Endothelial cell of umbilical vein (primary cell): ENCODE data around the gene GNB1L. TPM values are rescaled to one million over a fixed set of nuclear protein-coding genes. Genes with fewer than 3 reads are reported as not detected.

Source experiments
- BruUV-seq: library from RNA; stranded (reverse); fragments of 400-500 nt; replicated peaks from 2 replicates; lab custom pipeline; 2021; lab: Mats Ljungman, UMichigan
- CTCF ChIA-PET: fragments of 300-600, 350-600 bp; sonication (Branson Sonifier 250); formaldehyde crosslinking; loops from one replicate; lab custom pipeline; 2021; ENCODE audit warnings: antibody characterized with exemption, inconsistent platforms; lab: Charles Lee
- POLR2A ChIA-PET: fragments of 300-600, 350-600 bp; sonication (Branson Sonifier 250); formaldehyde crosslinking; loops from one replicate; lab custom pipeline; 2021; ENCODE audit warnings: antibody characterized with exemption, inconsistent platforms; lab: Charles Lee
- DNase-seq: peaks from one replicate; pipeline ENCODE4 v3.0.0-alpha.2; 2011; ENCODE audit warnings: low read depth, low spot score
- FAIRE-seq: peaks from 2 replicates; lab custom pipeline; 2011; peaks lifted over from hg19 to GRCh38; lab: Jason Lieb, UNC
- H2AFZ ChIP-seq: 2 replicates; pipeline ENCODE4 v1.6.0; 2012; ENCODE audit warnings: low read depth, low read length, control low read depth, inconsistent platforms
- H3K27ac ChIP-seq: 2 replicates; pipeline ENCODE4 v1.5.1; 2011; ENCODE audit warnings: low read depth, mild to moderate bottlenecking, control low read depth, low read length, moderate library complexity; ENCODE audit not compliant: insufficient read depth
- H3K27me3 ChIP-seq, 2 experiments: 2 replicates each; pipeline versions ENCODE4 v1.6.0 to v1.6.1; 2011; ENCODE audit warnings: low read length in 2 of 2, mixed read lengths in 1 of 2; ENCODE audit not compliant: control insufficient read depth in 2 of 2, insufficient read depth in 2 of 2
- H3K36me3 ChIP-seq, 2 experiments: 2 replicates in 1 of 2; 3 replicates in 1 of 2; pipeline ENCODE4 v1.5.1; 2011; ENCODE audit warnings: low read length in 2 of 2, mild to moderate bottlenecking in 1 of 2, moderate library complexity in 1 of 2; ENCODE audit not compliant: control insufficient read depth in 2 of 2, insufficient read depth in 2 of 2; ENCODE audit errors: extremely low read depth in 1 of 2
- H3K4me1 ChIP-seq: 3 replicates; pipeline ENCODE4 v1.5.1; 2011; ENCODE audit warnings: mild to moderate bottlenecking, low read length; ENCODE audit not compliant: control insufficient read depth, insufficient read depth; ENCODE audit errors: extremely low read depth
- H3K4me2 ChIP-seq: 2 replicates; pipeline ENCODE4 v1.6.1; 2011; ENCODE audit warnings: low read length, control low read depth, mixed read lengths; ENCODE audit not compliant: insufficient read depth
- H3K4me3 ChIP-seq, 3 experiments: fragments of 200-600 bp in 1 of 3; sonication (generic), shearing (Covaris generic) in 1 of 3; replicated peaks in 1 of 3; 2 replicates each; pipeline ENCODE4 v1.5.1; 2011 to 2016; ENCODE audit warnings: control low read depth in 3 of 3, low read length in 3 of 3, mild to moderate bottlenecking in 2 of 3, inconsistent platforms in 1 of 3, low read depth in 1 of 3, moderate library complexity in 1 of 3; ENCODE audit not compliant: insufficient read depth in 1 of 3
- H3K79me2 ChIP-seq: 2 replicates; pipeline ENCODE4 v1.6.0; 2012; ENCODE audit warnings: low read length, inconsistent platforms; ENCODE audit not compliant: control insufficient read depth, insufficient read depth
- H3K9ac ChIP-seq: replicated peaks from 2 replicates; pipeline ENCODE3; 2011; ENCODE audit warnings: low read length, control low read depth; ENCODE audit not compliant: insufficient read depth; ENCODE audit errors: extremely low read depth
- H3K9me1 ChIP-seq: replicated peaks from 3 replicates; pipeline ENCODE4 v1.6.0; 2011; ENCODE audit warnings: mild to moderate bottlenecking, low read length; ENCODE audit not compliant: control insufficient read depth, insufficient read depth; ENCODE audit errors: extremely low read depth
- H3K9me3 ChIP-seq: replicated peaks from 2 replicates; pipeline ENCODE4 v1.5.1; 2012; ENCODE audit warnings: low read length, inconsistent platforms; ENCODE audit not compliant: control insufficient read depth, insufficient read depth
- H4K20me1 ChIP-seq: replicated peaks from 2 replicates; pipeline ENCODE3; 2011; ENCODE audit warnings: mild to moderate bottlenecking, low read length; ENCODE audit not compliant: control insufficient read depth, insufficient read depth; ENCODE audit errors: extremely low read depth
- EZH2 ChIP-seq: IDR thresholded peaks from 2 replicates; pipeline ENCODE4 v1.6.1; 2012; ENCODE audit warnings: borderline replicate concordance, low read depth, mild to moderate bottlenecking, moderate library complexity, low read length, inconsistent platforms; ENCODE audit not compliant: severe bottlenecking
- FOS ChIP-seq: IDR thresholded peaks from 2 replicates; pipeline ENCODE4 v1.6.1; 2011; ENCODE audit warnings: mild to moderate bottlenecking, low read length, moderate library complexity, borderline replicate concordance; ENCODE audit not compliant: insufficient read depth
- GATA2 ChIP-seq: IDR thresholded peaks from 2 replicates; pipeline ENCODE4 v1.7.0; 2011; ENCODE audit warnings: low read depth, mild to moderate bottlenecking, moderate library complexity, mixed read lengths, low read length; ENCODE audit not compliant: insufficient read length, insufficient read depth
- JUN ChIP-seq: IDR thresholded peaks from 2 replicates; pipeline ENCODE4 v1.6.1; 2011; ENCODE audit warnings: borderline replicate concordance, low read depth; ENCODE audit not compliant: insufficient read length, insufficient read depth
- MYC ChIP-seq: IDR thresholded peaks from one replicate; pipeline ENCODE4 v1.6.1; 2011; ENCODE audit warnings: mild to moderate bottlenecking, low read depth, low read length
- POLR2A ChIP-seq: IDR thresholded peaks from 2 replicates; pipeline ENCODE4 v1.6.1; 2012; ENCODE audit warnings: low read depth, mild to moderate bottlenecking, control low read depth, low read length
- POLR2AphosphoS5 ChIP-seq: IDR thresholded peaks from 2 replicates; pipeline ENCODE4 v1.6.1; 2012; ENCODE audit warnings: low read depth, mild to moderate bottlenecking, control low read depth, low read length, moderate library complexity; ENCODE audit not compliant: insufficient read depth
- dilution Hi-C: fragments of 300-500 bp; cut with MboI; formaldehyde crosslinking; loops from one replicate; pipeline ENCODE4 v1.15.0; 2019; ENCODE audit warnings: low sequenced_read_pairs; ENCODE audit not compliant: extremely low pct_ligation_motif_present
- intact Hi-C: fragments of 100-400 bp; cut with micrococcal nuclease; formaldehyde crosslinking; loops from one replicate; pipeline ENCODE4 v1.10.0; 2022
- polyA plus RNA-seq, 4 experiments: library from polyadenylated mRNA; depleted of rRNA in 3 of 4; stranded (reverse) in 3 of 4; unstranded in 1 of 4; fragments of >200 nt; gene quantifications; 2 replicates each; pipeline versions ENCODE4 v1.2.1 to v1.2.3, GENCODE V29; 2011 to 2012; ENCODE audit warnings: missing spikeins in 1 of 4
- total RNA-seq: library from RNA; stranded (reverse); gene quantifications from 2 replicates; pipeline ENCODE4 v1.2.3, GENCODE V29; 2021
- TF ChIP-seq, protein P1 (sequence below), 2 donors: IDR thresholded peaks; 1 replicate in 1 of 2; 2 replicates in 1 of 2; pipeline ENCODE4 v1.5.1; 2011; ENCODE audit warnings: low read length in 2 of 2, mild to moderate bottlenecking in 2 of 2, moderate library complexity in 2 of 2, control low read depth in 1 of 2, inconsistent platforms in 1 of 2, low read depth in 1 of 2; ENCODE audit not compliant: insufficient read depth in 1 of 2; ENCODE audit errors: extremely low read depth in 1 of 2
- TF ChIP-seq, protein P2 (sequence below): IDR thresholded peaks from 2 replicates; pipeline ENCODE4 v1.6.1; 2011; ENCODE audit not compliant: insufficient read depth, insufficient read length

Gene GNB1L
- total and polyA plus RNA-seq, 2 donors (not counting 3 experiments of a cell fraction or from before 2014, with no cell fraction given): 5.4 to 5.9 TPM

DNA sequence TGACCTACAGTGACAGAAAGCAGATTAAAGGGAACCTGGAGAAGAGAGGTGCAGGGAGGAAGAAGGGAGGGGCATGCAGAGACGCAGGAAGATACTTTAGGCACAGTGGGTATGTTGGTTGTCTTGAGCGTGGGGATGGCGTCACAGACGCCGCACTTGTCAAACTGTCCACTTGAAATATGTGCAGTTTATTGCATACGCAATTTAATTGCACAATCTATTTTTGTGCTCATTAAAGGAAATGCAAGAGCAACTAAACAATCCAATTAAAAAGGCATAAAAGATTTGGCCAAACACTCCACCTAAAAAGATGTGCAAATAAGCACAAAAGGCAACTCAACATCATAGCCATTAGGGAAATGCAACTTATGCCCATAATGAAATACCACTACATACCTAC lies 16.8 kb downstream of the GNB1L start:
- ChIA-PET POLR2A (no interaction called here), CTCF (no interaction called here)
- no peak overlapping the region for H2AFZ ChIP-seq
- FAIRE-seq (no peak), DNase-seq (no peak)
- peaks cover 4% of the 10 kb centered on the region for H3K4me1 ChIP-seq
- no peaks in the 10 kb centered on the region for H3K79me2 ChIP-seq
- H3K9me3 ChIP-seq: no peaks in the 10 kb centered on the region
- no peaks in the 10 kb centered on the region for H4K20me1 ChIP-seq
- intact Hi-C loops (no loop called here), dilution Hi-C loops (no loop called here)
- TF ChIP-seq GATA2 (no peak), FOS (no peak), MYC (no peak), JUN (no peak), POLR2A (no peak), POLR2AphosphoS5 (no peak), EZH2 (no peak)
- TF ChIP-seq, protein P1, sequence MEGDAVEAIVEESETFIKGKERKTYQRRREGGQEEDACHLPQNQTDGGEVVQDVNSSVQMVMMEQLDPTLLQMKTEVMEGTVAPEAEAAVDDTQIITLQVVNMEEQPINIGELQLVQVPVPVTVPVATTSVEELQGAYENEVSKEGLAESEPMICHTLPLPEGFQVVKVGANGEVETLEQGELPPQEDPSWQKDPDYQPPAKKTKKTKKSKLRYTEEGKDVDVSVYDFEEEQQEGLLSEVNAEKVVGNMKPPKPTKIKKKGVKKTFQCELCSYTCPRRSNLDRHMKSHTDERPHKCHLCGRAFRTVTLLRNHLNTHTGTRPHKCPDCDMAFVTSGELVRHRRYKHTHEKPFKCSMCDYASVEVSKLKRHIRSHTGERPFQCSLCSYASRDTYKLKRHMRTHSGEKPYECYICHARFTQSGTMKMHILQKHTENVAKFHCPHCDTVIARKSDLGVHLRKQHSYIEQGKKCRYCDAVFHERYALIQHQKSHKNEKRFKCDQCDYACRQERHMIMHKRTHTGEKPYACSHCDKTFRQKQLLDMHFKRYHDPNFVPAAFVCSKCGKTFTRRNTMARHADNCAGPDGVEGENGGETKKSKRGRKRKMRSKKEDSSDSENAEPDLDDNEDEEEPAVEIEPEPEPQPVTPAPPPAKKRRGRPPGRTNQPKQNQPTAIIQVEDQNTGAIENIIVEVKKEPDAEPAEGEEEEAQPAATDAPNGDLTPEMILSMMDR (IDR thresholded peaks at IDR 0.05; ENCODE audit: extremely low read depth in 1 of 2, insufficient read depth in 1 of 2, low read depth in 1 of 2, low read length in 2 of 2): no peak
- TF ChIP-seq, protein P2, sequence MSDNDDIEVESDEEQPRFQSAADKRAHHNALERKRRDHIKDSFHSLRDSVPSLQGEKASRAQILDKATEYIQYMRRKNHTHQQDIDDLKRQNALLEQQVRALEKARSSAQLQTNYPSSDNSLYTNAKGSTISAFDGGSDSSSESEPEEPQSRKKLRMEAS: no peak
- no peak overlapping the region for H3K4me3 ChIP-seq
- no peaks in the 10 kb centered on the region for H3K9me1 ChIP-seq
- no peaks in the 10 kb centered on the region for H3K36me3 ChIP-seq
- no peak overlapping the region for H3K27ac ChIP-seq
- no peak overlapping the region for H3K4me2 ChIP-seq
- BruUV-seq: no TSS peak
- no peaks in the 10 kb centered on the region for H3K27me3 ChIP-seq
- H3K9ac ChIP-seq: no peak overlapping the region
